Measurements from ENCODE around the gene MRPS18A. TPM values are rescaled to one million over a fixed set of nuclear protein-coding genes. Genes with fewer than 3 reads are reported as not detected.

Gene MRPS18A
- total and polyA plus RNA-seq, 12 donors: 24.8 to 119 (median 52.0) TPM

- WGBS, 4 donors: 78 to 97% (median 90%) methylated on average over 8 of the region's 8 CpGs
- Histone ChIP-seq H3K27ac (no peak overlapping the region), H3K4me1 (replicated peaks in 1 of 2) (no peaks in the 10 kb centered on the region), H3K27me3 (no peaks in the 10 kb centered on the region), H3K4me3 (no peak overlapping the region), H3K36me3 (replicated peaks in 1 of 2) (no peaks in the 10 kb centered on the region), H3K9me3 (replicated peaks in 1 of 3) (no peaks in the 10 kb centered on the region)
- no peak for DNase-seq
- intact Hi-C loops (cut with DNase I): no loop called here
- TF ChIP-seq CTCF (IDR thresholded peaks at IDR 0.05) (no peak), POLR2A (IDR thresholded peaks at IDR 0.05) (no peak)
Measured at GRCh38 chr6:43717389-43717788, 29.8 kb upstream of the MRPS18A start.

- H3K27ac ChIP-seq: no peak overlapping the region
- WGBS, 4 donors: 70 to 89% (median 73%) methylated on average over 6 to 9 of the region's 9 CpGs
- TF ChIP-seq CTCF (IDR thresholded peaks at IDR 0.05) (no peak), POLR2A (IDR thresholded peaks at IDR 0.05) (no peak)
- H3K36me3 ChIP-seq (replicated peaks in 1 of 2): no peaks in the 10 kb centered on the region
- no peak for DNase-seq
- no peaks in the 10 kb centered on the region for H3K4me1 ChIP-seq (replicated peaks in 1 of 2)
- intact Hi-C loops (cut with DNase I): no loop called here
- no peaks in the 10 kb centered on the region for H3K9me3 ChIP-seq (replicated peaks in 1 of 3)
- H3K4me3 ChIP-seq: no peak overlapping the region
- no peaks in the 10 kb centered on the region for H3K27me3 ChIP-seq
Measured at GRCh38 chr6:43716099-43716498, 28.5 kb upstream of the MRPS18A start.

- intact Hi-C loops (cut with DNase I): no loop called here
- H3K4me1 ChIP-seq (replicated peaks in 1 of 2): no peaks in the 10 kb centered on the region
- 78 to 92% (median 82%) methylated on average over 5 of the region's 5 CpGs for WGBS, 4 donors
- no peak for DNase-seq
- TF ChIP-seq POLR2A (IDR thresholded peaks at IDR 0.05) (no peak), CTCF (IDR thresholded peaks at IDR 0.05) (no peak)
- no peaks in the 10 kb centered on the region for H3K9me3 ChIP-seq (replicated peaks in 1 of 3)
- no peak overlapping the region for H3K4me3 ChIP-seq
- H3K27me3 ChIP-seq: no peaks in the 10 kb centered on the region
- no peak overlapping the region for H3K27ac ChIP-seq
- no peaks in the 10 kb centered on the region for H3K36me3 ChIP-seq (replicated peaks in 1 of 2)
Measured at GRCh38 chr6:43715056-43715788, 27.6 kb upstream of the MRPS18A start.

- DNase-seq: peak in 5 of 7 donors; percentile 35 to 77 (median 48)
- WGBS, 4 donors: 53 to 63% (median 57%) methylated on average over 5 to 9 of the region's 9 CpGs
- Histone ChIP-seq H3K27me3 (no peaks in the 10 kb centered on the region), H3K4me1 (replicated peaks in 1 of 2) (peaks cover 5% of the 10 kb centered on the region in 2 donors), H3K36me3 (replicated peaks in 1 of 2) (no peaks in the 10 kb centered on the region), H3K27ac (no peak overlapping the region), H3K9me3 (replicated peaks in 1 of 3) (no peaks in the 10 kb centered on the region), H3K4me3 (no peak overlapping the region)
- intact Hi-C loops (cut with DNase I): no loop called here
- TF ChIP-seq CTCF (IDR thresholded peaks at IDR 0.05) (no peak), POLR2A (IDR thresholded peaks at IDR 0.05) (no peak)
Measured at GRCh38 chr6:43714311-43715055, 26.9 kb upstream of the MRPS18A start.
